SU-DHL-6 (cell line): ENCODE measurements around the gene NT5C2.

Experiments used
- H2AFZ ChIP-seq: fragments of 200-600 bp; sonication (generic); 2 replicates; pipeline ENCODE4 v1.6.1; 2014; ENCODE audit warnings: low read depth, mild to moderate bottlenecking, moderate library complexity, mixed read lengths, antibody characterized with exemption, low read length; ENCODE audit not compliant: severe bottlenecking
- H3F3A ChIP-seq: fragments of 200-600 bp; shearing (Covaris generic); 2 replicates; pipeline ENCODE4 v1.6.0; 2016; ENCODE audit warnings: antibody characterized with exemption, mild to moderate bottlenecking; ENCODE audit not compliant: insufficient read depth
- H3K27ac ChIP-seq: fragments of 200-600 bp; sonication (generic); 2 replicates; pipeline ENCODE4 v1.5.1; 2016; ENCODE audit warnings: low read depth, mild to moderate bottlenecking, low read length, moderate library complexity, mixed read lengths
- H3K27me3 ChIP-seq: fragments of 200-600 bp; sonication (generic), shearing (Covaris generic); 2 replicates; pipeline ENCODE4 v1.6.0; 2014; ENCODE audit warnings: mild to moderate bottlenecking, low read length
- H3K36me3 ChIP-seq: fragments of 200-600 bp; sonication (generic); 2 replicates; pipeline ENCODE4 v1.6.1; 2014; ENCODE audit warnings: mild to moderate bottlenecking, low read length, mixed read lengths
- H3K4me2 ChIP-seq: fragments of 300-600, 200-600 bp; shearing (Covaris generic), sonication (generic); 2 replicates; pipeline ENCODE4 v1.6.0; 2014; ENCODE audit warnings: low read length, low read depth, mild to moderate bottlenecking; ENCODE audit not compliant: poor library complexity, severe bottlenecking
- H3K4me3 ChIP-seq: fragments of 200-600 bp; sonication (generic); 2 replicates; pipeline ENCODE4 v1.5.1; 2014; ENCODE audit warnings: antibody characterized with exemption, low read length, mild to moderate bottlenecking, mixed read lengths; ENCODE audit not compliant: insufficient read depth, poor library complexity, severe bottlenecking
- H3K79me2 ChIP-seq: fragments of 200-600 bp; sonication (generic); 2 replicates; pipeline ENCODE4 v1.6.1; 2014; ENCODE audit warnings: mild to moderate bottlenecking, low read length, moderate library complexity; ENCODE audit not compliant: insufficient read depth
- H3K9ac ChIP-seq: fragments of 200-600 bp; sonication (generic); 2 replicates; pipeline ENCODE4 v1.7.0; 2014; ENCODE audit warnings: mild to moderate bottlenecking, low read length
- H3K9me2 ChIP-seq: fragments of 200-600 bp; sonication (generic); replicated peaks from 2 replicates; pipeline ENCODE4 v1.6.1; 2014; ENCODE audit warnings: low read length; ENCODE audit not compliant: insufficient read depth
- H3K9me3 ChIP-seq: fragments of 200-600 bp; sonication (generic); 2 replicates; pipeline ENCODE4 v1.6.1; 2014; ENCODE audit warnings: low read length, mixed read lengths; ENCODE audit not compliant: insufficient read depth
- H4K20me1 ChIP-seq: fragments of 200-600 bp; sonication (generic); 2 replicates; pipeline ENCODE4 v1.6.1; 2014; ENCODE audit warnings: low read depth, mild to moderate bottlenecking, antibody characterized with exemption, low read length, moderate library complexity, mixed read lengths
- CTCF ChIP-seq: fragments of 200-600 bp; sonication (generic); IDR thresholded peaks from one replicate; pipeline ENCODE4 v1.5.1; 2017; ENCODE audit warnings: antibody characterized with exemption, mild to moderate bottlenecking, low read length, moderate library complexity; ENCODE audit not compliant: insufficient read depth, poor library complexity, severe bottlenecking
- EZH2phosphoT487 ChIP-seq: fragments of 200-600 bp; sonication (generic), shearing (Covaris generic); conservative IDR thresholded peaks from 2 replicates; pipeline ENCODE4 v1.6.1; 2018; ENCODE audit warnings: mild to moderate bottlenecking, antibody characterized with exemption, low read length, moderate library complexity, mixed read lengths

Gene NT5C2

GRCh38 chr10:103049237-103049636, 143.8 kb downstream of the NT5C2 start:
- H3K27ac ChIP-seq = no peak overlapping the region
- H3K79me2 ChIP-seq = no peaks in the 10 kb centered on the region
- no peak overlapping the region for H3K9ac ChIP-seq
- H3K4me2 ChIP-seq = no peak overlapping the region
- TF ChIP-seq EZH2phosphoT487 = no peak
- no peak for TF ChIP-seq CTCF
- no peaks in the 10 kb centered on the region for H3K36me3 ChIP-seq
- H3K9me2 ChIP-seq = no peaks in the 10 kb centered on the region
- no peaks in the 10 kb centered on the region for H4K20me1 ChIP-seq
- H3K9me3 ChIP-seq = no peaks in the 10 kb centered on the region
- no peak overlapping the region for H2AFZ ChIP-seq
- H3K27me3 ChIP-seq = no peaks in the 10 kb centered on the region
- no peaks in the 10 kb centered on the region for H3F3A ChIP-seq
- H3K4me3 ChIP-seq = no peak overlapping the region

DNA sequence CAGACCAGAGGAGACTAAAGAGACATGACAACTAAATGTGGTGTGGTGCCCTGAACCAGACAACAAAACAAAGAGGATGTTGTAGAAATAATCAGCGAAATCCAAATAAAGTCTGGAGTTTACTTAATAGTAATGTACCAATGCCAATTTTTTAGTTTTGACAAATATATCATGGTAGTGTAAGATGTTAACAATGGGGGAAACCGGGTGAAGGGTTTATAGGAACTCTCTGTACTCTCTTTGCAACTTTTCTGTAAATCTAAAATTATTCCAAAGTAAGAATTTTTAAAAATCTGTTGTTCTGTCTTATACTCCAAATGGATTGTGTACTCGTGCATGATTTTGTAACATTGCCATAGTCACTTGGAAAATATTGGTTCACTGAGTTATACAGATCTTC, 145.7 kb downstream of the NT5C2 start:
- Histone ChIP-seq H3K27ac (no peak overlapping the region), H3K9me3 (no peaks in the 10 kb centered on the region), H3K9me2 (no peaks in the 10 kb centered on the region), H3K4me2 (no peak overlapping the region), H4K20me1 (no peaks in the 10 kb centered on the region), H3F3A (no peaks in the 10 kb centered on the region), H3K4me3 (no peak overlapping the region), H3K79me2 (no peaks in the 10 kb centered on the region), H2AFZ (no peak overlapping the region), H3K36me3 (no peaks in the 10 kb centered on the region), H3K9ac (no peak overlapping the region), H3K27me3 (no peaks in the 10 kb centered on the region)
- TF ChIP-seq EZH2phosphoT487 = no peak
- no peak for TF ChIP-seq CTCF

GRCh38 chr10:103045961-103046360, 147.1 kb downstream of the NT5C2 start:
- H3K27ac ChIP-seq = no peak overlapping the region
- H3K9ac ChIP-seq = no peak overlapping the region
- no peaks in the 10 kb centered on the region for H3K9me2 ChIP-seq
- no peak overlapping the region for H3K4me3 ChIP-seq
- no peaks in the 10 kb centered on the region for H3K79me2 ChIP-seq
- no peak overlapping the region for H3K4me2 ChIP-seq
- TF ChIP-seq CTCF (no peak), EZH2phosphoT487 (no peak)
- no peaks in the 10 kb centered on the region for H3K9me3 ChIP-seq
- no peak overlapping the region for H2AFZ ChIP-seq
- H3K36me3 ChIP-seq = no peaks in the 10 kb centered on the region
- H3F3A ChIP-seq = no peaks in the 10 kb centered on the region
- no peaks in the 10 kb centered on the region for H3K27me3 ChIP-seq
- no peaks in the 10 kb centered on the region for H4K20me1 ChIP-seq
